Keratinocyte (primary cell): ENCODE results near the gene GNPTG. TPM values are rescaled to one million over a fixed set of nuclear protein-coding genes. Genes with fewer than 3 reads are reported as not detected.

Experiments
- DNase-seq: peaks from one replicate; pipeline ENCODE4 v3.0.0-alpha.2; 2011; ENCODE audit warnings: low read depth, missing footprints, low spot score
- FAIRE-seq: peaks from 2 replicates; lab custom pipeline; 2011; peaks lifted over from hg19 to GRCh38; lab: Jason Lieb, UNC
- H2AFZ ChIP-seq: 2 replicates; pipeline ENCODE4 v1.6.0; 2012; ENCODE audit warnings: low read length, control low read depth, inconsistent platforms; ENCODE audit not compliant: control insufficient read depth
- H3K27ac ChIP-seq: 2 replicates; pipeline ENCODE4 v1.5.1; 2011; ENCODE audit warnings: low read length; ENCODE audit not compliant: control insufficient read depth, insufficient read depth
- H3K27me3 ChIP-seq: 3 replicates; pipeline ENCODE4 v1.6.0; 2011; ENCODE audit warnings: low read length; ENCODE audit not compliant: control insufficient read depth, insufficient read depth; ENCODE audit errors: extremely low read depth
- H3K36me3 ChIP-seq, 2 experiments: 2 replicates in 1 of 2; 3 replicates in 1 of 2; pipeline ENCODE4 v1.5.1; 2011; ENCODE audit warnings: low read length in 2 of 2, mild to moderate bottlenecking in 1 of 2; ENCODE audit not compliant: control insufficient read depth in 2 of 2, insufficient read depth in 2 of 2; ENCODE audit errors: extremely low read depth in 1 of 2
- H3K4me1 ChIP-seq: 3 replicates; pipeline ENCODE4 v1.5.1; 2011; ENCODE audit warnings: low read length; ENCODE audit not compliant: control insufficient read depth, insufficient read depth; ENCODE audit errors: extremely low read depth
- H3K4me2 ChIP-seq: 3 replicates; pipeline ENCODE4 v1.6.0; 2011; ENCODE audit warnings: low read depth, low read length; ENCODE audit not compliant: control insufficient read depth, insufficient read depth; ENCODE audit errors: extremely low read depth
- H3K4me3 ChIP-seq, 3 experiments: fragments of 200-600 bp in 1 of 3; sonication (generic) in 1 of 3; 2 replicates in 2 of 3; 3 replicates in 1 of 3; pipeline ENCODE4 v1.5.1; 2011 to 2016; ENCODE audit warnings: low read length in 3 of 3, mild to moderate bottlenecking in 3 of 3, control low read depth in 2 of 3, inconsistent platforms in 1 of 3, low read depth in 1 of 3, mixed read lengths in 1 of 3, mixed run types in 1 of 3, moderate library complexity in 1 of 3; ENCODE audit not compliant: control insufficient read depth in 2 of 3, insufficient read depth in 2 of 3; ENCODE audit errors: extremely low read depth in 1 of 3
- H3K79me2 ChIP-seq: 2 replicates; pipeline ENCODE4 v1.6.0; 2012; ENCODE audit warnings: low read length; ENCODE audit not compliant: control insufficient read depth, insufficient read depth
- H3K9ac ChIP-seq: 3 replicates; pipeline ENCODE4 v1.6.0; 2011; ENCODE audit warnings: low read length; ENCODE audit not compliant: control insufficient read depth, insufficient read depth; ENCODE audit errors: extremely low read depth
- H3K9me1 ChIP-seq: 3 replicates; pipeline ENCODE4 v1.6.0; 2011; ENCODE audit warnings: low read length; ENCODE audit not compliant: control insufficient read depth, insufficient read depth; ENCODE audit errors: extremely low read depth
- H3K9me3 ChIP-seq: 2 replicates; pipeline ENCODE4 v1.5.1; 2012; ENCODE audit warnings: low read depth, low read length; ENCODE audit not compliant: control insufficient read depth
- H4K20me1 ChIP-seq: 3 replicates; pipeline ENCODE4 v1.6.0; 2011; ENCODE audit warnings: low read length; ENCODE audit not compliant: control insufficient read depth, insufficient read depth; ENCODE audit errors: extremely low read depth
- EZH2 ChIP-seq: IDR thresholded peaks from one replicate; pipeline ENCODE4 v1.6.1; 2012; ENCODE audit warnings: inconsistent platforms, mild to moderate bottlenecking, low read length, moderate library complexity
- dilution Hi-C: fragments of 300-500 bp; cut with MboI; formaldehyde crosslinking; loops from one replicate; pipeline ENCODE4 v1.7.0; 2020; ENCODE audit warnings: low sequenced_read_pairs; ENCODE audit not compliant: extremely low pct_ligation_motif_present
- polyA plus RNA-seq, 5 experiments: library from polyadenylated mRNA; depleted of rRNA in 3 of 5; stranded (reverse) in 3 of 5; stranded (forward) in 1 of 5; unstranded in 1 of 5; fragments of >200 nt; gene quantifications; 1 replicate in 1 of 5; 2 replicates in 3 of 5; 3 replicates in 1 of 5; pipeline versions ENCODE4 v1.2.1 to v1.2.3, GENCODE V29; 2011 to 2012; ENCODE audit warnings: missing spikeins in 2 of 5, low read depth in 1 of 5, low replicate concordance in 1 of 5
- TF ChIP-seq, protein P1 (sequence below), 3 experiments: IDR thresholded peaks in 1 of 3; conservative IDR thresholded peaks in 1 of 3; optimal IDR thresholded peaks in 1 of 3; 2 replicates in 2 of 3; 3 replicates in 1 of 3; pipeline versions ENCODE3 to v1.5.1; 2011; ENCODE audit warnings: low read length in 3 of 3, mild to moderate bottlenecking in 3 of 3, moderate library complexity in 2 of 3, control low read depth in 1 of 3, inconsistent platforms in 1 of 3; ENCODE audit not compliant: insufficient read depth in 2 of 3; ENCODE audit errors: extremely low read depth in 1 of 3

The GNPTG gene
- polyA plus RNA-seq, 1 donor (not counting 4 experiments of a cell fraction or from before 2014, with no cell fraction given): 30.9 TPM

DNA sequence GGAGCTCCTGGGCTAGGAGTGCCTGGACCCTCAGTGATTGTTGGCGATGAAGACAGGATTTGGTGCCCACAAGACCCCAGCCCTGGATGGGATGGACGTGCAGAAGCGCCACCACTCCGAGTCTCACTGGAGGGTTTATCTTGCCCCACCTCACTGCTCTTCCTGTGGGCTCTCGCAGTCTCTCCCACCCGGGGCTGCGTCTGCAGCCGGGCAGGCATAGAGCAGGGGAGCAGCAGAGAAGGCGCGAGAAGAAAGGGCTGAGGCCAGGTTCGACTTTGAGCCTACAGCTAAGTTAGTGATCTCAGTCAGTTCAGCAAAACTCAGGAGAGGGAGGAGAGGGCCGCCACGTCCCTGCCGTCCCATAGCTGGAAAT lies 35.7 kb upstream of the GNPTG start:
- DNase-seq (no peak), FAIRE-seq (no peak)
- Histone ChIP-seq H3K9me1 (no peaks in the 10 kb centered on the region), H3K79me2 (peaks cover 80% of the 10 kb centered on the region), H3K4me2 (no peak overlapping the region), H3K4me1 (peaks cover 12% of the 10 kb centered on the region), H3K27ac (no peak overlapping the region), H3K9ac (no peak overlapping the region), H4K20me1 (peaks cover 25% of the 10 kb centered on the region), H3K4me3 (no peak overlapping the region), H3K9me3 (no peaks in the 10 kb centered on the region), H3K27me3 (no peaks in the 10 kb centered on the region), H2AFZ (no peak overlapping the region), H3K36me3 (peaks cover 38 to 67% of the 10 kb centered on the region in 2 experiments)
- TF ChIP-seq, protein P1, sequence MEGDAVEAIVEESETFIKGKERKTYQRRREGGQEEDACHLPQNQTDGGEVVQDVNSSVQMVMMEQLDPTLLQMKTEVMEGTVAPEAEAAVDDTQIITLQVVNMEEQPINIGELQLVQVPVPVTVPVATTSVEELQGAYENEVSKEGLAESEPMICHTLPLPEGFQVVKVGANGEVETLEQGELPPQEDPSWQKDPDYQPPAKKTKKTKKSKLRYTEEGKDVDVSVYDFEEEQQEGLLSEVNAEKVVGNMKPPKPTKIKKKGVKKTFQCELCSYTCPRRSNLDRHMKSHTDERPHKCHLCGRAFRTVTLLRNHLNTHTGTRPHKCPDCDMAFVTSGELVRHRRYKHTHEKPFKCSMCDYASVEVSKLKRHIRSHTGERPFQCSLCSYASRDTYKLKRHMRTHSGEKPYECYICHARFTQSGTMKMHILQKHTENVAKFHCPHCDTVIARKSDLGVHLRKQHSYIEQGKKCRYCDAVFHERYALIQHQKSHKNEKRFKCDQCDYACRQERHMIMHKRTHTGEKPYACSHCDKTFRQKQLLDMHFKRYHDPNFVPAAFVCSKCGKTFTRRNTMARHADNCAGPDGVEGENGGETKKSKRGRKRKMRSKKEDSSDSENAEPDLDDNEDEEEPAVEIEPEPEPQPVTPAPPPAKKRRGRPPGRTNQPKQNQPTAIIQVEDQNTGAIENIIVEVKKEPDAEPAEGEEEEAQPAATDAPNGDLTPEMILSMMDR (optimal IDR thresholded peaks at IDR 0.05 in 1 of 3, IDR thresholded peaks at IDR 0.05 in 1 of 3, conservative IDR thresholded peaks at IDR 0.05 in 1 of 3; ENCODE audit: extremely low read depth in 1 of 3, insufficient read depth in 2 of 3, low read length in 3 of 3): no peak
- no peak for TF ChIP-seq EZH2
- dilution Hi-C loops: no loop called here

DNA sequence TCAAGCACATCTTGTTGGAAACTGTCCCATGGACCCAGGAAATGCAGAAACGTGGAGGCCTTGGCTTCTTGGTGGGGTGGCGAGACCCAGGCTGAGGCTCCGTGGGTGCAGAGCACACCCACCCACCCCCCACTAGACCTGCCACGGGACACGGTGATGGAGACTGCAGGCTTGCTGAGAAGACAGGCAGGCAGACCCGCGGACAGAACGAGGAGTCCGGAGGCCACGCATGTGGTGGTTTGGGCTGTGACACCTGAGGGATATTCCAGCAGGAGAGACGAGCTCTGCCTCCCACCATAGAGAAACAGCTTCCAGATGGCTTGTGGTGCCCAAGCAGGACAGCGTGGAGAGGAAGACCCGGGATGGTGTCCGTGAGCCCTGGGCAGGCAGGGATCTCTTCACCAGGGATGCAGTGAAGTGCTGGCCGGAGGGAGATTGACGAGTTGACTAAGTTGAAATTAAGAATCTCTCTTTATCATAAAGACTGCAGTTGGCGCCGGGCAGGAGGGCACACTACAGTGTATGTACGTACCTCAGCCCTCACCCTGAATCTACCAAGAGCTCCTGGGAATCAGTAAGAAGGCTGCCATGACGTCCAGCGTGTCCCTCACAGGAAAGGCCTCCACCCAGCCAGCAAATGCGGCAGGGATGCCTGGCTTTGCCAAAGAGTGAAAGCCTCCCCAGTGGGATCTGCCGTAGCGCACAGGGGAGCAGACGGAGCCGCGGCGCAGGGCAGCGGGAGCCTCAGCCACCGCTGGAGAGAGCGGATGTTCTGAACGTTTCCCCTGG lies 34.1 kb upstream of the GNPTG start:
- H3K27me3 ChIP-seq: no peaks in the 10 kb centered on the region
- H2AFZ ChIP-seq: no peak overlapping the region
- DNase-seq: no peak
- no peak overlapping the region for H3K9ac ChIP-seq
- no peak for TF ChIP-seq EZH2
- TF ChIP-seq, protein P1 (optimal IDR thresholded peaks at IDR 0.05 in 1 of 3, IDR thresholded peaks at IDR 0.05 in 1 of 3, conservative IDR thresholded peaks at IDR 0.05 in 1 of 3; ENCODE audit: extremely low read depth in 1 of 3, insufficient read depth in 2 of 3, low read length in 3 of 3): no peak
- H3K27ac ChIP-seq: no peak overlapping the region
- peaks cover 63% of the 10 kb centered on the region for H3K79me2 ChIP-seq
- no peak overlapping the region for H3K4me3 ChIP-seq
- FAIRE-seq: no peak
- no peaks in the 10 kb centered on the region for H3K9me1 ChIP-seq
- H3K9me3 ChIP-seq: no peaks in the 10 kb centered on the region
- peaks cover 45 to 58% of the 10 kb centered on the region in 2 experiments for H3K36me3 ChIP-seq
- no peak overlapping the region for H3K4me2 ChIP-seq
- H3K4me1 ChIP-seq: no peaks in the 10 kb centered on the region
- dilution Hi-C loops: no loop called here
- H4K20me1 ChIP-seq: peaks cover 9% of the 10 kb centered on the region
